Kidney epithelial cell (primary cell): ENCODE results near the gene DPYD. TPM values are rescaled to one million over a fixed set of nuclear protein-coding genes. Genes with fewer than 3 reads are reported as not detected.

Source experiments
- DNase-seq: peaks from one replicate; pipeline ENCODE4 v3.0.0-alpha.2; 2010; ENCODE audit warnings: low read depth
- H3K27me3 ChIP-seq: 2 replicates; pipeline ENCODE4 v1.6.0; 2011; ENCODE audit warnings: low read length; ENCODE audit not compliant: control insufficient read depth, insufficient read depth
- H3K36me3 ChIP-seq: 2 replicates; pipeline ENCODE4 v1.5.1; 2011; ENCODE audit warnings: low read length; ENCODE audit not compliant: control insufficient read depth, insufficient read depth
- H3K4me3 ChIP-seq: 2 replicates; pipeline ENCODE4 v1.5.1; 2011; ENCODE audit warnings: low read depth, mild to moderate bottlenecking, control low read depth, low read length
- CTCF ChIP-seq: IDR thresholded peaks from 2 replicates; pipeline ENCODE4 v1.5.1; 2011; ENCODE audit warnings: mild to moderate bottlenecking, moderate library complexity, low read length, control low read depth, inconsistent platforms; ENCODE audit not compliant: insufficient read depth, poor library complexity, severe bottlenecking
- total RNA-seq: library from RNA; depleted of rRNA; stranded (reverse); fragments of >200 nt; gene quantifications from 2 replicates; pipeline ENCODE4 v1.2.3, GENCODE V29; 2015

DPYD gene
- total RNA-seq, 1 donor from 2014 or later: 1.6 TPM

GRCh38 chr1:97077221-97077620 lies 843.6 kb downstream of the DPYD start:
- TF ChIP-seq CTCF: no peak
- Histone ChIP-seq H3K27me3 (no peaks in the 10 kb centered on the region), H3K36me3 (no peaks in the 10 kb centered on the region), H3K4me3 (no peak overlapping the region)
- DNase-seq: no peak

GRCh38 chr1:97074771-97075170 lies 846.1 kb downstream of the DPYD start:
- TF ChIP-seq CTCF: no peak
- DNase-seq: no peak
- Histone ChIP-seq H3K27me3 (no peaks in the 10 kb centered on the region), H3K36me3 (no peaks in the 10 kb centered on the region), H3K4me3 (no peak overlapping the region)

- H3K27me3 ChIP-seq: no peaks in the 10 kb centered on the region
Measured at GRCh38 chr1:97073936-97074335, 846.9 kb downstream of the DPYD start.

GRCh38 chr1:97073169-97073568 lies 847.7 kb downstream of the DPYD start:
- H3K27me3 ChIP-seq: no peaks in the 10 kb centered on the region
- TF ChIP-seq CTCF: no peak
- no peaks in the 10 kb centered on the region for H3K36me3 ChIP-seq
- H3K4me3 ChIP-seq: no peak overlapping the region
- DNase-seq: no peak

More at GRCh38 chr1:97073936-97074335, 846.9 kb downstream of the DPYD start:
- no peaks in the 10 kb centered on the region for H3K36me3 ChIP-seq
- no peak overlapping the region for H3K4me3 ChIP-seq
- no peak for TF ChIP-seq CTCF
- DNase-seq: no peak

GRCh38 chr1:97071173-97071572 lies 849.7 kb downstream of the DPYD start:
- TF ChIP-seq CTCF: no peak
- no peak for DNase-seq
- H3K27me3 ChIP-seq: no peaks in the 10 kb centered on the region
- no peaks in the 10 kb centered on the region for H3K36me3 ChIP-seq
- no peak overlapping the region for H3K4me3 ChIP-seq

- no peak for TF ChIP-seq CTCF
- H3K36me3 ChIP-seq: no peaks in the 10 kb centered on the region
- DNase-seq: no peak
- no peak overlapping the region for H3K4me3 ChIP-seq
- no peaks in the 10 kb centered on the region for H3K27me3 ChIP-seq
Measured at GRCh38 chr1:97070376-97070775, 850.5 kb downstream of the DPYD start.
